HT1080 (cell line): ENCODE measurements around the gene CASP7. TPM values are rescaled to one million over a fixed set of nuclear protein-coding genes. Genes with fewer than 3 reads are reported as not detected.
A peak's percentile ranks its signal among the peaks of the same experiment; 100 is the strongest.

Experiments used
- DNase-seq: peaks from one replicate; pipeline ENCODE4 v3.0.0-alpha.2; 2015; ENCODE audit warnings: low read depth
- total RNA-seq: library from RNA; depleted of rRNA; stranded (reverse); fragments of >200 nt; shearing (Covaris generic); gene quantifications from 2 replicates; pipeline ENCODE4 v1.2.3, GENCODE V29; 2014

Gene CASP7
- total RNA-seq, 1 experiment from 2014 or later: 32.0 TPM

DNA sequence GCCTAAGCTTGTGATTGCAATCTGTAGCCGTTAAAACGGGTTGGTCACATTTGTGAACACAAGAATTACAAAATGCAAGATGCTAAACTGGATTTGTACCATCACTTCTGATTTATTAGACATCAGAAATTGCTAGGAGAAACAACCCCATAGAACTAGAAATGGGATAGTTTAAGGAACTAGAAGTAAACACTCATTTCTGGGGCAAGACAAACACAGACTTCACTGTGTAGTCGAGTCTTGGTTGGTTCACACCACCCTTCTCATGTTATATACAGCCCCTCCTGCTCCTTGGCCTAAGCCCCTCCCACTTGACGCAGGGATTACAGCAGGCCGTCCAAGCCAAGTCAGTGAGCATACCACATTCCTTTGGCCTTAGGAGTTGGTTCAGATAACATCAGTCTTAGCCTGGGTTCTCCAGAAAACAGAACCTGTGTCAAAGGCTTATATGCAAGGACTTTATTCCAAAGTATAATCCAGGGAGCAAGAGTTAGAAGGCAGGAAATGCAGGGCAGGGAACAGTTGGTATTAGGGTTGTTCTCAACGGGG lies 13.8 kb upstream of the CASP7 start:
- peak; percentile 67 for DNase-seq

DNA sequence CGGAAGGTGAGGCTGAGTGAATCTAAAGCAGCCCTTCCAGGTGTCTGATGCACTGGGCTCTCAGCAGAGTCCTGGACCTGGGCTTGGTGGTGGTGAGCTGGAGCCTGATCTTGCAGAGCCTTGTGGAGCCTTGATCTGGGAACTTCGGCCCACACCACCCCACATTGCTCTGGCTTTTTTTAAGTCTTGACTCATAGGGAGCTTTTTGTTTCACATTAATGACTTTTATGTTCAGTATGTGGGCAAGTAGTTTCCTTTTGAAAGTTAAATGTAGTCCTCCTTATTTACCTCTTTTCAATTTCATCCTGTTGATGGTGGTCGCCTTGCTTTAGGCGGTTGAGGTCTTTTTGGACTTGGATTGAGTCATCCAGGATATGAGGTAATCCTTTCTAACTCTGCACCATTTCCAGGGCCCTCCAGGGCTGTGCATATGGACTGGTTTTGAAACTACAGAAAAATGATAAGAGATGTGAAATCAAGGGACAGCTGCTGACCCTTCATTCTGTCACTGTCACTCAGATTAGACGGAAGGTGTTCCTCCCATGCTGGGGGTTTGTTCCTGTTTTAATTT lies 12.9 kb upstream of the CASP7 start:
- DNase-seq: peak; percentile 68

DNA sequence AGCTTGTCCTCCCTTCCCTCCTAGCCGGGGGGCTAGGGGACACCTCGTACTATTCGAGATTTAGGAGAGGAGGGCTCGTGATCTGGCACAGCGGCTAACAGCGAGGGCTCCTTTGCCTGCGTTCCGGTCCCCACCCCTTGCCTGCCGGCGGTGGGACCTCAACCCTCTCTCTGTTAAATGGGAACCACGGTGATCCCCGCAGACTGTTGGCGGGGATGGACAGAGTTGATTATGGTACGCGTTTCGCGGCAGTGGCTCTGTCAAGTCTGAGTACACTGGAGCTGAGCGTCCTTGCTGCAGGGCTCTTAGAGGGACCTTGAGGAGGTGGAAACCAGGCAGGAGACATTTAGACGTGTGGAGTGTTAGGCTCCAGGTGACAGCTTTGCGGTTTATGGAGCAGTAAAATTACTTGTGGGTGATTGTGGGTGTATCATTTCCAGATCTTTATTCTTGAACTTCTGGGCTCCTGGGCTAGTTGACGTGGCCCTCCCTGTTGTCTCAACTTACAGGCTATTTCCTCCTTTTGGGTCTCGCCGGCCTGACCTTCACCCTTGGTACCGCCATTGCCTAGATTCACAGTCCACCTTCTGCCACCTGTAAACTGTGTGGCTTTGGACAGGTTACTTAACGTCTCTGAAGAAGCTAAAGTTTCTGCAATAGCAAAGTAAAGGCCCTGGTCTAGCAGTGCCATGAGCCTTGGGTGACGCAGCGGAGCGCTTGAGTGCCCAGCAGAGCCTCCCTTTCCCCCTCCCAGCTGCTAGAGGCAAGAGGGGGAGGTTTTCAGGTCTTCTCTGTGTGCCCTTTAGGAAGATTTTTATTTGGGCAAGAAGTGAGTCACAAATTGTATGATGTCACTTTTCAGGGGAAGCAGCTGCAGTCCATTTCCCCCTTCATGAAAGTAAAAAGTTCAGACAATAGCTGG lies 739 bp downstream of the CASP7 start:
- peak; percentile 87 for DNase-seq

DNA sequence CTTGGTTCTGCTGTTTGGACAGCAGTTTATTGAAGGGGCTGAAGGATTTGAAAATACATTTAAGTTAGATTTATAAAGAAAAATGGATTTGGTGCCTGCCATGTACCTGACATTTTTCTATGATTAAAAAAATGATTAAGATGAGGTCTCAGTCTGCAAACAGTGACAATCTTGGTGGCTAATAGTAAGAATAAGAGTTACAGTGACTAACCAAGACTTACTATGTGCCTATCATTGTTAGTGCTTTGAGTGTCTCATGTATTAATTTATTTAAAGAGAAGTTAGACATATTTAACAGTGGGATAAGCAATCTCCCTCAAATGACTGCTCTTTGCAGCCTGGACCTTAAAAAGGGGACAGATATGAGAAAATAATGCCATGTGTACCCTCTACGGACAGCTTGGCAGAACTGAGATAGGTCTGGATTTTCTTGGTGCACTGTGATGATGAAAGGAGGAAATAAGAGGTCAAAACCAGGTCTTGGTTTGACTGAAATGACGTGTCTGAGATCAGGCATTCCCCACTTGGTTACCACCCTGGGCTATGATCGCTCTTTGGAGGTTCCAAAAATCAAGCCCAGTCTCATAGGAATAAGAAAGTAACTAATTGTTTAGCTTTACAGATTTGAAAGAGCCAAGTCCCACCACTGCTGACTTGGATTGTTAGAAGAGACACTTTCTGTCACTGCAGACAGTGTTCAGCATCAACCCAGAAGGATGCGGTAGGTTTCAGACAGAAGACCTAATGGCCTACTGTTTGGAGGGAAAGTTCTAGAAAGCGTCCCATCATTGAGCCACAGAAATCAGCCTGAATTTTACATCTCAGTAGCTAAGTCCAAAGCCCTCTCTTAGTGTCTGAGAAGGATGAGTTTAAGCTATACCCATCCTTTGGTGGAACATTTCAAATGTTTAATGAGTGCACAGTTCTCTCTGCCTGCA lies 2.1 kb downstream of the CASP7 start:
- no peak for DNase-seq

DNA sequence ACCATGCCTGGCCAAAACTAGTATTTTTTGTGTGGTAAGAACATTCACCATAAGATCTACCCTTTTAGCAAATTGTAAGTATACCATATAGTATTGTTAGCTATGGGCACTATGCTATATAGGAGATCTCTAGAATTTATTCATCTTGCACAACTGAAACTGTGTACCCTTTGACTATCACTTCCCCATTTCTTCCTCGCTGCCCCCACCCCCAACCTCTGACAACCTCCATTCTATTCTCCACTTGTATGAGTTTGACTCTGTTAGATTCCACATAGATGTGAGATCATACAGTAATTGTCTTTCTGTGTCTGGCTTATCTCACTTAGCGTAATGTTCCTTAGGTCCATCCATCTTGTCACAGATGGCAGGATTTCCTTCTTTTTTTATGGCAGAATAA lies 3.6 kb downstream of the CASP7 start:
- no peak for DNase-seq

DNA sequence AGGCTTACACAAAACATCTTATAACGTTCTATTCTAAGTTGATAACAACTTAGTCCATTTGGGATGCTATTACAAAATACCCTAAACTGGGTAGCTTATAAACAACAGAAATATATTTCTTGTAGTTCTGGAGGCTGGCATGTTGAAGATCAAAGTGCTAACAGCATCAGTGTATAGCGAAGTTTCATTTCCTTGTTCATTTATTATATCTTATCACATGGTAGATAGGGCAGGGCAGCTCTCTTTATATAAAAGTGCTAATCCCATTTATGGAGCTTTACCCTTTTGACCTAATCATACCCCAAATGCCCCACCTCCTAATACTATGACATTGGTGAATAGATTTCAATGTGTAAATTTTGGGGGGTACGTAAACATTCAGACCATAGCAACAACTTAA lies 6.3 kb downstream of the CASP7 start:
- no peak for DNase-seq

DNA sequence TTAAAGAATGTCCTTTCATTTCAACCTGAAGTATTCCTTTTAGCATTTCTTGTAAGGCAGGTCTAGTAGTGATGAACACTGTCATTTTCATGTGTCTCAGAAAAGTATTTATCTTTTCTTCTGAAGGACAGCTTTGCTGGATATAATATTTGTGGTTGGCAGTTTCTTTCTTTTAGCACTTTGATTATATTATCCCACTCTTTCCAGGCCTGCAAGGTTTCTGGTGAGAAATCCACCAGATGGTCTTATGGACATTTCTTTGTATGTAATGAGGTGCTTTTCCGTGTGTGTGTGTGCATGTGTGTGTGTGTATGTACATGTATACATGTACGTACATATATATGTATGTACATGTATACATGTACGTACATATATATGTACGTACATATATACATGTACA lies 7.3 kb downstream of the CASP7 start:
- DNase-seq: no peak

DNA sequence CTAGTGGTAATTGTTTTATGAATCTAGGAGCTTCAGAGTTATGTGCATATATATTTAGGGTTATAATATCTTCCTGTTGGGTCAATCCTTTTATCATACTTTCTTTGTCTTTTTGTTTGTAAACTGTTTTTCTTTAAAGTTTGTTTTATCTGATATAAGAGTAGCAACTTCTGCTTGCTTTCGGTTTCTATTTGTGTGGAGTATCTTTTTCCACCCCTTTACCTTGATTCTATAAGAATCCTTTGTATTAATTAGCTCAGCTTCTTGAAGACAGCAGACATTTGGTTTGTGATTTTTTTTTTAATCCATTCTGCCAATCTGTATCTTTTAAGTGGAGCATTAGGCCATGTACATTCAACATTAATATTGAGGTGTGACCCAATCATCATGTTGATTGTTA lies 9.3 kb downstream of the CASP7 start:
- no peak for DNase-seq

DNA sequence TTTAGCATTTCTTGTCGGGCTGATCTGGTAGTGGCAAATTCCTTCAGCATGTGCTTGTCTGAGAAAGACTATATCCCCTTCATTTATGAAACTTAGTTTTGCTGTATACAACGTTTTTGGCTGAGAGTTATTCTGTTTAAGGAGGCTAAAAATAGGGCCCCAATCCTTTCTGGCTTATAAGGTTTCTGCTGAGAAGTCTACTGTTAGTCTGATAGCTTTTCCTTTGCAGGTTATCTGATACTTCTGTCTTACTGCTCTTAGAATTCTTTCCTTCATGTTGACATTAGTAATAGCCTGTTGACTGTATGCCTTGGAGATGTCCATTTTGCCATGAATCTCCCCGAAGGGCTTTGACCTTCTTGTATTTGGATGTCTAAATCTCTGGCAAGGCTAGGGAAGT lies 9.9 kb downstream of the CASP7 start:
- no peak for DNase-seq

DNA sequence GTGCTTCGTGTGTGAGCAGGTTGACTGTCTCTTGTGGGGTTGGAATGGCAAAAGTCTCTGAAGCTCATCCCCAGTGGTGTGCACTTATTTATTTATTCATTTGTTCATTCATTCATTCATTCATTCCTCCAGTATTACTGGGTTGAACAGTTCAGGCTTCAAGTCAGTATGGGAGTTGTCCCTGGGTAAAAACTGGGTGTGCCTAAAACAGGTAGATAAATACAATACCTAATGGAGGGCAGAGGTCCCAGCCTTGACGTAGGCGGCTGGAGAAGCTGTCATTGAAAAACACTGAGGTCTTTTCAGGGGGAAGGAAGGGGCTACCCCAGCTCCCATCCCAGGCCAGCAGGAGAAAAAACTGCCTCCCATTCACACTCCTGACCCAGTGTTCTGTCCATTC lies 11.0 kb downstream of the CASP7 start:
- no peak for DNase-seq

DNA sequence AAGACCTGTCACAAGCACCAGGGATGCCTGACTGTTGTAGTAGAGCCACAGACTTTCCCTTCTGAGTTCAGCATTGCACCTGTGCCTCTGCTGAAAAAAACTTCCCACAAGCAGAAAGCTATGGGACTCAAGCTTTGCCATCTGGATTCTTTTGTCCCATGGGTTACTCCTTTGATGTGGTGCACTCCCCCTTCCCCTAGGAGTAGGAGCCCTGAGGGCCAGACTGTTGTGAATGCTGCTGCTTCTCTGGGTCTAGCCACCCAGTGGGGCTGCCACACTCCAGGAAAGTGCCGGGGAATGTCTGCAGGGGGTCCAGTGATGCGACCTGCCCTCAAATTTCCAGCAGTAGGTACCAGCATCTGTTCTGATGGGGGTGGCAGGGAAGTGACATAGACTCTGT lies 11.7 kb downstream of the CASP7 start:
- DNase-seq: no peak

DNA sequence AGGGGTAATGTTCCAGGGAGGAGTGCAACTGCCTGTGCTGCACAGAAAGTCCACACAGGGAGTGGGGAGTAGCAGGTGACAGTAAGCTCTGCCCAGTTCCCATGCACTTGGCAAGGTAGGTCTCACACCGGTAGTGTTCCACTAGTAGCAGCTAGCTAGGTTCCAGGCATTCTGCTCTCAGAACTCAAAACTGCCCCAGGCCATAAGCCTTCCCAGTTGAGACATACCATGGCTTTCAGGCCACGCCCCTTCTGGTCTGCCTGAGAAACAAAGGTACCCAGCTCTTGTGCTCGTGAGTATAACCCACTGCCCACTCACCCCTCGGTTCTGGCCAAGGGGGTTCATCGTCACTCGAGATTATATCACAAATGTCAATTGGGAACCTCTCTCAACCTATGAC lies 12.6 kb downstream of the CASP7 start:
- no peak for DNase-seq

DNA sequence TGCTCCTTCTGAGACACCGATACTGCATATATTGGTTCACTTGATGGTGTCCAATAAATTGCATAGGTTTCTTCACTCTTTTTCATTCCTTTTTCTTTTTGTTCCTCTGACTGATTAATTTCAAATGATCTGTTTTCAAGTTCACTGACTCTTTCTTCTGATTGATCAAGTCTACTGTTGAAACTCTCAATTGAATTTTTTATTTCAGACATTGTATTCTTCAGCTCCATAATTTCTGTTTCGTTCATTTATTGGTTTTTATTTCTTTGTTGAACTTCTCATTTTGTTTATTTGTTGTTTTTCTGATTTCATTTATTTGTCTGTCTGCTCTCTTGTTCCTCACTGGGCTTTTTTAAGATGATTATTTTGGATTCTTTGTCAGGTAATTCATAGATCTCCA lies 13.6 kb downstream of the CASP7 start:
- no peak for DNase-seq

DNA sequence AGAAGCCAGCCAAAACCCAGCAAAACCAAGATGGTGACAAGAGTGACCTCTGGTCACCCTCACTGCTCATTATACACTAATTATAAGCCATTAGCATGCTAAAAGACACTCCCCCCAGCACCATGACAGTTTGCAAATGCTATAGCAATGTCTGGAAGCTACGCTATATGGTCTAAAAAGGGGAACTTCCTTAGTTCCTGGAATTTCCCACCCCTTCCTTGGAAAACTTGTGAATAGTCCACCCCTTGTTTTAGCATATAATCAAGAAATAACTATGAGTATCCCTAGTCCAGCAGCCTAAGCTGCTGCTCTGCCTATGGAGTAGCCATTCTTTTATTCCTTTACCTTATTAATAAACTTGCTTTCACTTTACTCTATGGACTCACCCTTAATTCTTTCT lies 16.0 kb downstream of the CASP7 start:
- no peak for DNase-seq

DNA sequence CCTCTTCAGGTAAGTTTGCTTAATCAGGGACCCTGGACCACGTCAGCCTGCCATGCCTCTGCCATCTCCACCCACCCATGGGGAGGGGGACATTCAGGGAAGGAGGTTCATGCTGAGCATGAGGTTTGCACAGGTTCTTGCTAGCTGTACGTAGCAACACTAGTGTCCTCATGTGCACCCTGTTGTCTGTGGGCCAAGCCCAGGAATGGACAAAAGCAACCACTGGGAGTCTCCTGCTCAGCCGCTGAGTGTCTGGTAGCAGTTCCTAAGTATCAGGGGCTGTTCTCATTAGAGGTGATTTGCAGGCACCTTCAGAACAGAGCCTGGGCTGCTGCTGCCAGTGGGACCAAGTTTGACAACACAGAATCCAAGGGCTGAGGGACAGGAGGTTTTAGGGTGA lies 17.9 kb downstream of the CASP7 start:
- no peak for DNase-seq

DNA sequence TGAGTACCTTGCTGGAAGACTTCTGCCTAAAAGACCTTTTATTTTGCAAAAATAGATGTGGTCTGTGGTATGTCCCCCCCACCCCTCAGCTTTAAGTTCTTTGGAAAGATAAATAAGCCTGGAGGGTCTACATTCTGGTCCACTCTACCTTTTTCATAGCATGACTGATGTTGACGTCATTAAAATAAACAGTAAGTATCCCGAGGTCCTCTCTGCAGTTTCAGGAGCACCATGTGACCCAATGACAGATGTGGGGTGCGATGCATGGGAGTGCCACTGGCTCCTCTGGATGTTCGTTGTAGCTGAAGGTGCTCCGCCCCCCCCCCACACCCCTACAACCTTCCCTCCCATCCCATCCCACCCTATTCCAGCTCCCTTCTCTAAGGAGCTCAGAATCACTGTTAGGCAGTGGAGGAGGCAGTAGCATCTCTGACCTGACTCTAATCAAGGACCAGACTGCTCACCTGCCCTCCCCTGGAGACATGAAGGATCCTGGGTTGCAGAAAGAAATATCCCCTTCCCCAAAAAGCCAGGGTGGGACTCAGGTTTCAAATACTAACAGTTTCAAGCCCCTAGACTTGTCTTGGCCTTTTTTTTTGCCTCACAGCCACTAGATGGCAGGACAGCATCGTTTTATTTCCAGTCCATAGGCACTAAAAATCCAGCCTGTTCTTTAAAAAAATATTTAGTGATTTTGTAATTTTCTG lies 25.1 kb downstream of the CASP7 start:
- DNase-seq: peak; percentile 38

DNA sequence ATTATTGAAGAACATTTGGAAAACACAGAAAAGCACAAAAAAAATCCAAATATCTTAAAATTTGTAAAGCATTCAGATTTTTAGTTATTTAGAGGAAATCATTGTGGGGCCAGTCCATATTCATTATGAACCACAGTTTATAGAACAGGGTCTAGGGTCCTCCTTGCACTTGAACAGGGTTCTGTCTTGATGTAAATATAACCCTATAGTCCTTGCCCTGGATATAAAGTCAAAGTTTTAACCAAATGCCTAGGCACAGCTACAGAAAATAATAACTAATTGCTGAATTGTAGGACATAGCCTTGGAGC lies 25.6 kb downstream of the CASP7 start:
- no peak for DNase-seq

DNA sequence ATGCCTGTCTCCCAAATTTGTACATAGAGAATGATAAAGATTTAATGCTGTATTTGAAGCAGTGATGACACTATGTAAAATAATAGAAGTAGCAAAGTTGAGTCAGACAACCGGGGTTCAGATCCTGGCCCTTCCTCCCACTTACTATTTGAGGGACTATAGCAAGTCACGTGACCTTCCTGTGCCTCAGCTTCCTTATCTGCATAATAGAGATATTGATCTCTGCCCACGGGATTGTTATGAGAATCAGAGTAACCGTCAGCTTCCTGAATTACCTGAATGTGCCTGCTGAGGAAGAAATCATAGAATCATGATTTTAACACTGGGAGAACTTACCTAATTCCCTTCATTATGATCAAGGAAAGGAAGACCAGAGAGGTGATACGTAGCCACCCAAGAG lies 26.9 kb downstream of the CASP7 start:
- no peak for DNase-seq

DNA sequence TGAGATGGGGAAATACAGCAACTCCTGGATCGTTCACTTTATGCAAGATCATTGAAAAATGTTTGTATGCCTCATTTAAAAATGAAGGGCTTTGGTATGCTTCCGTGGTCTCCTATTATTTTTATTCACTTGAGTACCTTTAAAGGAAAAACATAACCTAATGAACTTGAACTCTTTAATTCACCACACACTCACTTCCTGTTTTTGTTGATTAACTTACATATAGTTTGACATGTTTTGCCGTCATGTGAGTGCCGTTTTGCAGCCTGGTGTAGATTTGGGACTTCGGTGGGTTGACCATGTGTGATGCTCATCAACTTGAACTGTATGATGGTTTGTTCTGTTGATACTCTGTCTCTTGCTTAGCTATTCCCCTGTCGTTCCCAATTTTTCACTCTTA lies 28.9 kb downstream of the CASP7 start:
- DNase-seq: no peak

DNA sequence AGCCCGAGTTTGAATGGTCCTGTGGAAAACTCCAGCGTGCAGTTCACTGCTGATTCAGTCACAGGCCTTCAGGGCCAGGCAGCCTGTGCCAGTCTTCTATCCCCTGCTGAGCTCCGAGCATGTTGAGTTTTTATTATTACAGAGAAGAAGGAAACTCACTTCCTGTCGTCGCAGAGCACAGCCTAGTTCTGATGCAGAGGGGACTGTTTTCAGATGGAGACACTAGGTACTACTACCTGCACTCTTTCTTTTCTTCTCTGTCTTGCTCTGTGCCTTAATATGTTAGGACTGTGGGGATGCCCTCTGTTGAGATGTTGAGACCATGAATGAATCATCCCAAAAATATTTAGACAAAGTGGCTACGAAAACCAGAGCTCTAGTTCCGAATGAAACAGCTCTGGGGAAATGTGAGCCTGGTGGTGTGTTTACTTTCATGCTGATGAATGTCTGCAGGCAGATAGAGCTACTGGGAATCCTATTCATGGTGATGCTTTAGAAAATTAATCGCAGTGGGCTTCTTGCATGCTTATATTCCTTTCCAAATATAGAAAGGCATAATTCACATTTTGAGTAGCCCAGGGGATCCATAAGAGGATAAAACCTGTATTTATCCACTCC lies 29.6 kb downstream of the CASP7 start:
- peak; percentile 82 for DNase-seq

DNA sequence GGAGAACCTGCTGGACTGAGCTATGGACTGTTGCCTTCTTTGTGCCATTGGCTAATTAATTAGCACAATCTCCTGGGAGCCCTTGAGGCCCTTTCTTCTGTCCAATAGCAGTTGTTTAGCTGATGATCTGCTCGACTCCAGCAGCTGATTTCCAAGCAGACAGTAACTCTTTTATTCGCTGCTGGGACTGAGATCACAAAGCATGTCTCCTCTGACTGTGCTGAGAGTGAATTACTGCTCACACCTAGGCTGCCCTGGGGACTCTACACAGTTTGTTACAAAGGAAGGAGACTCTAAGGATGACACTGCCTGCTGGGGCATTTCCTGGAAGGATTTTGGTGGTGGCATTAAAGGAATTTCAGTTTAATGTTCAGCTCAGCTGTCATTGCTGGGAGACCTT lies 31.4 kb downstream of the CASP7 start:
- DNase-seq: no peak
